ENCODE data around the gene OR4N2.
"Not testable (repeated sequence)": the region's sequence is repeated elsewhere in the genome, so short reads cannot be mapped to it uniquely, and the experiment has no call there.

The OR4N2 gene

DNA sequence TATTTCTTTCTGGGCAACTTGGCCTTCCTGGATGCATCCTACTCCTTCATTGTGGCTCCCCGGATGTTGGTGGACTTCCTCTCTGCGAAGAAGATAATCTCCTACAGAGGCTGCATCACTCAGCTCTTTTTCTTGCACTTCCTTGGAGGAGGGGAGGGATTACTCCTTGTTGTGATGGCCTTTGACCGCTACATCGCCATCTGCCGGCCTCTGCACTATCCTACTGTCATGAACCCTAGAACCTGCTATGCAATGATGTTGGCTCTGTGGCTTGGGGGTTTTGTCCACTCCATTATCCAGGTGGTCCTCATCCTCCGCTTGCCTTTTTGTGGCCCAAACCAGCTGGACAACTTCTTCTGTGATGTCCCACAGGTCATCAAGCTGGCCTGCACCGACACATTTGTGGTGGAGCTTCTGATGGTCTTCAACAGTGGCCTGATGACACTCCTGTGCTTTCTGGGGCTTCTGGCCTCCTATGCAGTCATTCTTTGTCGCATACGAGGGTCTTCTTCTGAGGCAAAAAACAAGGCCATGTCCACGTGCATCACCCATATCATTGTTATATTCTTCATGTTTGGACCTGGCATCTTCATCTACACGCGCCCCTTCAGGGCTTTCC is 24.2 kb downstream of the OR4N2 start:
- not testable (repeated sequence) for FAIRE-seq

DNA sequence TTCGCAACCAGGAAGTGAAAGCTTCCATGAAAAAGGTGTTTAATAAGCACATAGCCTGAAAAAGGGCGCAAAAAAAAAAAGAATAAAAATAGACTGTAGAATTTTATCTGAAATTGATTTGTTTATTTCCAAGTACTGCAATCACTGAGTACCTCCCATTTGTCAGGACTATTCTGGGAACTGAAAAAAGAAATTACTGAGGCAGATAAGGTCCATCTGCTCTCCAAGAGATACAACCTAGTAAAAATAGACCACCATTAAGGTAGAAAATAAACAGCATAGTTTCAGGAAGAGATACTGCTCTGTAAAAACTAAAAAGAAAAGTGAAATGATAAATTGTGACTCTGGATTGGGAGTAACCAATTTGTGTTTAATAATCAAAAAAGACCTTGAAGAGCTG is 24.7 kb downstream of the OR4N2 start:
- no peak for FAIRE-seq

More for the DNA sequence above, 24.2 kb downstream of the OR4N2 start:
- DNase-seq (ENCODE audit: extremely low spot score, insufficient read length, low read depth): not testable (repeated sequence)

DNA sequence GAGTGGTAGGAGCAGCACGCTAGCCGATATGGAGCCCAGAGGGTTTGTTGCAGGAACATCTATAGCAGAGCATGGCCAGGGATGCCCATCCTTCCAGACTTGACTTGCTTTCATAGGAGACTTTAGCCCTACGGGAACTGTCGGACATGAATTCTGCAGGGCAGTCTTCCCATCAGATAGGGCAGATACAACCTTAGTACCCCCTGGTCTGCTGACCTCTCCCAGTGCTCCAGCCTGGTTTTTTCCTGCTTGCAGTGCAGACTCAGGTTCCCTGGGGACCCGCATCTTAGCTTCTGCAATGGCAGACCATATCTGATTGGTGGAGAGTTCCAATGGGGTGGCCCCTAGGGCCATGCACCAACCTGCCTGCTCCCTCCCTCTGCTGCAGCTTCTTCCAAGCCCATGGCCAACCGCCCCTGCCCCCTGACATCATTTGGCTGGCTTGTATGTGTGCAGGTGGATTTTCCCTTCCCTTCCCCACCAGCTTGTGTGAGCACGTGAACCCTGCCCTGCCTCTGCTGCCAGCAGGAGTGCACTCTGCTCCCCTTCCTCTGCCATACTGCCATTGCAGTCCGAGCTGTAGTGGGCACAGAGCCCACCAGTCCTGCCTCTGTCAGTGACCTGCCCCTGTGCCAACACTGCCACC is 30.8 kb downstream of the OR4N2 start:
- FAIRE-seq; DNase-seq (ENCODE audit: extremely low spot score, insufficient read length, low read depth): not testable (repeated sequence)

More for the DNA sequence above, 24.7 kb downstream of the OR4N2 start:
- no peak for DNase-seq (ENCODE audit: extremely low spot score, insufficient read length, low read depth)

DNA sequence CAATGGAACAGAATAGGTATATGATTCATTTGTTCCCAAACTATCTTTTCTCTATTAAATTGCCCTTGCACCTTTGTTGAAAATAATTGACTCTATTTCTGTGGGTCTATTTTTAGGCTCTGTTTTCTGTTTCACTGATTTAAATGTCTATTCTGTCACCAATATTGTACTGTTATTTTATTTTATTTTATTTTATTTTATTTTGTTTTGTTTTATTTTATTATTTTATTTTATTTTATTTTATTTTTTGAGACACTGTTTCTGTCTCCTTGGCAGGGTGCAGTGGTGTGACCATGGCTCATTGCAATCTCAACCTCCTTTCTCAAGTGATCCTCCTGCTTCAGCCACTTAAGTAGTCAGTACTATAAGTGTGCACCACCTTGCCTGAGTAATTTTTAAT is 34.9 kb downstream of the OR4N2 start:
- DNase-seq (ENCODE audit: extremely low spot score, insufficient read length, low read depth) (no peak), FAIRE-seq (no peak)

DNA sequence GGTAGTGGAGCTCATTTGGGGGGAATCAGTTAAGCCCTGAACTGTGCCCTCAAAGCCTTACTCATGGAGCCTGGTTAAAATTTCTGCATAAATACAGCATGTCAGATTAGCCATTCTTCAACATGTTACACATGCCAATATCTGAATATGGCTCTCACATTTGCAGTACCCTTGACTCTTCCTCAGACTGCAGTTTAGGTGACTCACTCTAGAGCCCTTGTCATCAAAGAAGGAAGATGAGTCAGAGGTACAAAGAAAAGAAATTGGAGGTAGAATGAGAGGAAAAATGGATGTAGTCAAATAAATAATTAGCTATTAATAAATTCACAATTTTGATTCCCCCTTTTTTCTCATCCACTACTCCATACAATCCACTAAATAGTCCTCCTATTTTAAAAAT is 47.8 kb downstream of the OR4N2 start:
- DNase-seq (ENCODE audit: extremely low spot score, insufficient read length, low read depth): no peak
- FAIRE-seq: no peak

DNA sequence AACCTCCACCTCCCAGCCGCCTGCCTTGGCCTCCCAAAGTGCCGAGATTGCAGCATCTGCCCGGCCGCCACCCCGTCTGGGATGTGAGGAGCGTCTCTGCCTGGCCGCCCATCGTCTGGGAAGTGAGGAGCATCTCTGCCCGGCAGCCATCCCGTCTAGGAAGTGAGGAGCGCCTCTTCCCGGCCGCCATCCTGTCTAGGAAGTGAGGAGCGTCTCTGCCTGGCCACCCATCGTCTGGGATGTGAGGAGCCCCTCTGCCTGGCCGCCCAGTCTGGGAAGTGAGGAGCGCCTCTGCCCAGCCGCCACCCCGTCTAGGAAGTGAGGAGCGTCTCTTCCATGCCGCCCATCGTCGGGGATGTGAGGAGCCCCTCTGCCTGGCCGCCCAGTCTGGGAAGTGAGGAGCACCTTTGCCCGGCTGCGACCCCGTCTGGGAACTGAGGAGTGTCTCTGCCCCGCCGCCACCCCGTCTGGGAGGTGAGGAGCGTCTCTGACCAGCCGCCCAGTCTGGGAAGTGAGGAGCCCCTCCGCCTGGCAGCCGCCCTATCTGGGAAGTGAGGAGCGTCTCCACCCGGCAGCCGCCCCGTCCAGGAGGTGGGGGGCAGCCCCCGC is 62.6 kb downstream of the OR4N2 start:
- FAIRE-seq; DNase-seq (ENCODE audit: extremely low spot score, insufficient read length, low read depth): not testable (repeated sequence)

DNA sequence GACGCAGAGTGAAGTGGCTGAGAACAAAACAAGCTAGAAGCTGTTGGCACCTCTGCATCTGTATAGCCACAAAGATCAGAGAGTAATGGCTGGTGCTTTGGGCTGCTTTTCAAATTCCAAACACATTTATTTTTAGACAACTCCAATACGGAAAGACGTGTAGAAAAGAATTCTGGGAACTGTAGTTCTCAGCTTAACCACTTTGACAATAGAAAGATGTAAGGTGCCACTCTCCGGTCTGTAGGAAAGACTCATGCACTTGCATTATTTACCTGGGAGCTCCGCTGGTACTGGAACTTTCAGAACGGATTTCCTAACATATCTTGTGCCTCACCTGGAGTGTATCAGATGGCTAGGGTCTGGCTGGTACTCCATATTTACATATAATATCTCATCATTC is 69.6 kb downstream of the OR4N2 start:
- DNase-seq (ENCODE audit: extremely low spot score, insufficient read length, low read depth): no peak
- FAIRE-seq: no peak

DNA sequence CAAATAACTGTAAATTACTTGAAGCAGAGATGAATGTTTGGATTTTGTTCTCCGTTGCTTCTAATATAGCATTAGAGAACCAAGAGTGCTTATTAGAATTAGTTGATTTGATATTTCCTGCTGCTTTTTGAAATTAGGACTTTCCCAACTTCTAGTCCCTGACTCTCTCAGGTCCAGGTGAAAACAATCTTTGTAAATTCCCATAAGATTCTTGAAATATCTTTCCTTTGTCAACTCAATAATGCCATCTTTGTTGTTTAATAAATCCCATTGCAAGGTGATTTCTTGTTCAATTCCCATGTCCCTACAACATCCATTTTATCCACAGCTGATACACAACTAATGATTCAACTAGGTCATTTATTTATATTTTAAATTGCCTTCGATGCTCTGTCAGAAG is 71.3 kb downstream of the OR4N2 start, which contains the start of gene OR4K2:
Gene OR4K2, plus strand, starts transcription at position 301 of the 400 bp plus-strand sequence. CDS start 1,126 bp downstream, outside the sequence.
- no peak for DNase-seq (ENCODE audit: extremely low spot score, insufficient read length, low read depth)
- no peak for FAIRE-seq

DNA sequence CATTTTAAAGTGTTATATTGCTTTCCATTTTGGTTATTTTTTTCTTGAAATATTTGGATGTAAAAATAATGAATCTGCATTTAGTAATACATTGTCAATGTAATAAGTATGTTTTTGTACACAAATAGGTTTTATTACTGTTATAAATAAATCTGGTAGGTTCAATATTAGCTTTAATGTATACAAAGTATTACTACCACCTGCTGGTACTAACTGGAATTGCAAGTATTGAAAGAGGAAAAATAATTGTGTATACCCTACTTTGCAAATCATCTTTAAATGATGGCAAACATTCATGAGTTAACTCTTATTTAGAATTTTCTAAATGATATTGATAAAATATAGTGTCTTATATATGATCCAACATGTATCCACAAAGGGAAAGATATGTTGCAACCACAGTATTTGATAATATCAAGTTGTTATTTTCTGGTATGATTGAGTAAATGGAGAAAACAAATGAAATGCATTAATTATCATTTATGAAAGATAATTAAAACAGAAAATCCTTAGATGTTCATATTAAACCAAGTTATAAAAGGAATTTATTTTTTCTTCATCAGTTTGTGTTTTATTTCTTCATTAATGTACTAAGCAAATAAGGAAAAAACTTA is 74.6 kb downstream of the OR4N2 start:
- DNase-seq (ENCODE audit: extremely low spot score, insufficient read length, low read depth) (no peak), FAIRE-seq (peak; percentile 82)
